Body of pancreas (tissue), 4 donors: ENCODE data around the gene CCDC181. TPM values are rescaled to one million over a fixed set of nuclear protein-coding genes. Genes with fewer than 3 reads are reported as not detected.

Source experiments
- ATAC-seq: fragments of 150-250 bp; one replicate; pipeline ENCODE4 v1.9.1; 2016
- DNase-seq, 4 donors: peaks; one replicate each; pipeline ENCODE4 v3.0.0-alpha.2; 2019
- H3K27ac ChIP-seq, 4 donors: fragments of 200-600 bp; sonication (generic); 1 replicate in 3 of 4; 2 replicates in 1 of 4; pipeline versions ENCODE4 v1.5.1 to v1.6.1; 2016 to 2019; ENCODE audit warnings: mild to moderate bottlenecking in 1 of 4, mixed read lengths in 1 of 4, moderate library complexity in 1 of 4
- H3K27me3 ChIP-seq, 2 donors: fragments of 200-600 bp; sonication (generic); one replicate each; pipeline ENCODE4 v1.6.0; 2016; ENCODE audit warnings: mild to moderate bottlenecking in 1 of 2
- H3K36me3 ChIP-seq, 2 donors: fragments of 200-600 bp; sonication (generic); replicated peaks in 1 of 2; 2 replicates each; pipeline ENCODE4 v1.5.1; 2016; ENCODE audit warnings: low read depth in 2 of 2; ENCODE audit not compliant: insufficient read depth in 1 of 2
- H3K4me1 ChIP-seq: fragments of 200-600 bp; sonication (generic); one replicate; pipeline ENCODE4 v1.6.0; 2016
- H3K4me3 ChIP-seq, 2 donors: fragments of 200-600 bp; sonication (generic); 1 replicate in 1 of 2; 2 replicates in 1 of 2; pipeline ENCODE4 v1.5.1; 2016 to 2019
- H3K9me3 ChIP-seq, 3 donors: fragments of 200-600 bp; sonication (generic); 1 replicate in 2 of 3; 2 replicates in 1 of 3; pipeline ENCODE4 v1.5.1; 2016
- CTCF ChIP-seq, 7 experiments: fragments of 450-650 bp in 4 of 7; fragments of 200-600 bp in 3 of 7; sonication (generic) in 3 of 7; IDR thresholded peaks; one replicate each; pipeline ENCODE4 v1.5.1; 2016 to 2019; ENCODE audit warnings: antibody characterized with exemption in 7 of 7
- POLR2A ChIP-seq, 3 donors: fragments of 450-650 bp; IDR thresholded peaks; one replicate each; pipeline ENCODE4 v1.6.1; 2016; ENCODE audit warnings: antibody characterized with exemption in 3 of 3, mild to moderate bottlenecking in 2 of 3
- WGBS, 2 donors: methylation state at CpG; one replicate each; pipeline ENCODE4 v1.1.5; 2017; 5-methylcytosine and 5-hydroxymethylcytosine counted together
- intact Hi-C: fragments of 100-400 bp; cut with DNase I; formaldehyde crosslinking; loops from one replicate; pipeline ENCODE4 v1.15.1; 2023
- total RNA-seq, 2 donors: library from RNA; depleted of rRNA; stranded (reverse); fragments of >200 nt; gene quantifications; one replicate each; pipeline ENCODE4 v1.1.0, GENCODE V29; 2016

CCDC181 gene
- 1 to 10 TPM; 4.2 to 8.2 TPM for total RNA-seq

- Histone ChIP-seq H3K36me3 (no peaks in the 10 kb centered on the region), H3K4me1 (peaks cover 9% of the 10 kb centered on the region), H3K9me3 (peaks cover 0 to under 1% (median 0%) of the 10 kb centered on the region in 3 donors), H3K27ac (no peak within 1 kb of the TSS), H3K27me3 (no peaks in the 10 kb centered on the region), H3K4me3 (peak within 1 kb of the TSS in 1 of 2 donors; percentile 42)
- TF ChIP-seq POLR2A (IDR thresholded peaks at IDR 0.05), result peak in 2 of 3 donors; percentile 8
- TF ChIP-seq CTCF (IDR thresholded peaks at IDR 0.05), result no peak
- intact Hi-C loops, result no loop called here
- 1% methylated on average over 26 to 29 of the region's 29 CpGs for WGBS, 2 donors
- ATAC-seq, result peak; percentile 75
- peak; percentile 56 to 76 (median 70) for DNase-seq
Observed at GRCh38 chr1:169427081-169427641, at the start of gene CCDC181. CCDC181 (minus strand) TSS chr1:169427474; CDS start chr1:169424927, 2,547 bp downstream.

GRCh38 chr1:169475806-169476387 is 48.6 kb upstream of the CCDC181 start:
- Histone ChIP-seq H3K36me3 (peaks cover 0 to 9% of the 10 kb centered on the region in 2 donors), H3K4me3 (no peak overlapping the region), H3K27ac (peak overlapping the region in 1 of 4 donors; percentile 15), H3K4me1 (peaks cover 18% of the 10 kb centered on the region), H3K27me3 (no peaks in the 10 kb centered on the region), H3K9me3 (no peaks in the 10 kb centered on the region)
- 63 to 70% methylated on average over 3 of the region's 3 CpGs for WGBS, 2 donors
- TF ChIP-seq POLR2A (IDR thresholded peaks at IDR 0.05) (no peak), CTCF (IDR thresholded peaks at IDR 0.05) (no peak)
- peak; percentile 35 for ATAC-seq
- DNase-seq, result no peak
- intact Hi-C loops, result no loop called here

- intact Hi-C loops, result no loop called here
- 93 to 96% methylated on average over 1 of the region's 1 CpG for WGBS, 2 donors
- H3K27ac ChIP-seq, result no peak overlapping the region
- no peaks in the 10 kb centered on the region for H3K27me3 ChIP-seq
- peaks cover 9% of the 10 kb centered on the region for H3K4me1 ChIP-seq
- TF ChIP-seq POLR2A (IDR thresholded peaks at IDR 0.05), result no peak
- no peak for DNase-seq
- no peak overlapping the region for H3K4me3 ChIP-seq
- no peak for ATAC-seq
- H3K9me3 ChIP-seq, result no peaks in the 10 kb centered on the region
- H3K36me3 ChIP-seq, result peaks cover 0 to 9% of the 10 kb centered on the region in 2 donors
Observed at GRCh38 chr1:169474302-169474995, 47.2 kb upstream of the CCDC181 start.

- Histone ChIP-seq H3K27ac (no peak overlapping the region), H3K36me3 (peaks cover 0 to 11% of the 10 kb centered on the region in 2 donors), H3K9me3 (no peaks in the 10 kb centered on the region), H3K4me1 (no peaks in the 10 kb centered on the region), H3K4me3 (no peak overlapping the region), H3K27me3 (no peaks in the 10 kb centered on the region)
- 76 to 98% methylated on average over 5 of the region's 5 CpGs for WGBS, 2 donors
- intact Hi-C loops, result no loop called here
- DNase-seq (no peak), ATAC-seq (no peak)
- no peak for TF ChIP-seq CTCF (IDR thresholded peaks at IDR 0.05)
- TF ChIP-seq POLR2A (IDR thresholded peaks at IDR 0.05), result no peak
Observed at GRCh38 chr1:169473347-169473746, 46.1 kb upstream of the CCDC181 start.

- 62 to 83% methylated on average over 3 of the region's 3 CpGs for WGBS, 2 donors
- Histone ChIP-seq H3K27me3 (no peaks in the 10 kb centered on the region), H3K36me3 (peaks cover 0 to 15% of the 10 kb centered on the region in 2 donors), H3K4me1 (no peaks in the 10 kb centered on the region), H3K9me3 (no peaks in the 10 kb centered on the region), H3K27ac (no peak overlapping the region), H3K4me3 (no peak overlapping the region)
- TF ChIP-seq CTCF (IDR thresholded peaks at IDR 0.05), result no peak
- no peak for TF ChIP-seq POLR2A (IDR thresholded peaks at IDR 0.05)
- ATAC-seq (no peak), DNase-seq (no peak)
- intact Hi-C loops, result no loop called here
Observed at GRCh38 chr1:169472738-169473137, 45.5 kb upstream of the CCDC181 start.
